Nephron (organoid): ENCODE results near the gene KRTAP4-8.
"Not testable (repeated sequence)": the region's sequence is repeated elsewhere in the genome, so short reads cannot be mapped to it uniquely, and the experiment has no call there.

Experiments used
- H3K27ac Mint-ChIP-seq, 3 experiments: 2 replicates each; pipeline ENCODE4 v1.8.0; 2020; ENCODE audit warnings: mixed read lengths in 3 of 3, mild to moderate bottlenecking in 2 of 3, moderate library complexity in 1 of 3
- H3K27me3 Mint-ChIP-seq: 2 replicates; pipeline ENCODE4 v1.8.0; 2021; ENCODE audit warnings: low read depth, mild to moderate bottlenecking, moderate library complexity, mixed read lengths
- H3K36me3 Mint-ChIP-seq: 2 replicates; pipeline ENCODE4 v1.8.0; 2020; ENCODE audit warnings: low read depth, mixed read lengths
- H3K4me1 Mint-ChIP-seq: 2 replicates; pipeline ENCODE4 v1.8.0; 2020; ENCODE audit warnings: mixed read lengths
- H3K4me3 Mint-ChIP-seq, 3 experiments: 2 replicates each; pipeline ENCODE4 v1.8.0; 2020; ENCODE audit warnings: mild to moderate bottlenecking in 3 of 3, mixed read lengths in 3 of 3, moderate library complexity in 2 of 3
- H3K9me3 Mint-ChIP-seq: 2 replicates; pipeline ENCODE4 v1.8.0; 2020; ENCODE audit warnings: mixed read lengths
- TF ChIP-seq, protein P1 (sequence below), 3 experiments: fragments of 200-600 bp; sonication (generic); IDR thresholded peaks; one replicate each; pipeline ENCODE4 v1.5.0; 2021; ENCODE audit warnings: antibody characterized with exemption in 3 of 3; ENCODE audit not compliant: unreplicated experiment in 3 of 3

The KRTAP4-8 gene

DNA sequence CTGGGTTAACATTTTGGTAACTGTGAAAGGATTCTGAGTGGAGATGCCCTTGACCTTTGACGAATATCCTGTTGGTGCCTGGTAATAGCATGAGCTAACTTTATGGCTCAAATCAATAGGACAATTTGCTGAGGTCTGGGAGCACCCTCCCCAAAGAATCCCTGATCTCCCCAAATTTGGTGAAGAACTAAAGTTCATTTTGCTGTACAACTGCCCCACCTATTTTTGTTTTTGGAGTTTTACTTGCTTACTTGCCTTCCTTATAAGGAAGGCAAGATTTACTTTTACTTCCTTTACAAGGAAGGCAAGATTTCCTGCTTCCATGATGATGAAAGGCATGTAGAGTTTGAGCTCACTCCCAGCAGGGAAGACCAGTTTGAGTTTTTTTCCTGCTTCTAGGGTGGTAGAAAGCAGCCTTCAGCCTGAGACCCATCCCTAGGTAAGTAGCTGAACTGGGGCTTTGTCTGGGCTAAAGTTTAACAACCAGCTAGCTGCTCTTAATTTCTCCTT, 10.1 kb upstream of the KRTAP4-8 start:
- Mint-ChIP-seq H3K36me3 (peaks cover 4% of the 10 kb centered on the region), H3K4me3 (no peak overlapping the region), H3K27ac (no peak overlapping the region), H3K27me3 (no peaks in the 10 kb centered on the region), H3K9me3 (peaks cover 19% of the 10 kb centered on the region), H3K4me1 (peaks cover 11% of the 10 kb centered on the region)
- TF ChIP-seq, protein P1, sequence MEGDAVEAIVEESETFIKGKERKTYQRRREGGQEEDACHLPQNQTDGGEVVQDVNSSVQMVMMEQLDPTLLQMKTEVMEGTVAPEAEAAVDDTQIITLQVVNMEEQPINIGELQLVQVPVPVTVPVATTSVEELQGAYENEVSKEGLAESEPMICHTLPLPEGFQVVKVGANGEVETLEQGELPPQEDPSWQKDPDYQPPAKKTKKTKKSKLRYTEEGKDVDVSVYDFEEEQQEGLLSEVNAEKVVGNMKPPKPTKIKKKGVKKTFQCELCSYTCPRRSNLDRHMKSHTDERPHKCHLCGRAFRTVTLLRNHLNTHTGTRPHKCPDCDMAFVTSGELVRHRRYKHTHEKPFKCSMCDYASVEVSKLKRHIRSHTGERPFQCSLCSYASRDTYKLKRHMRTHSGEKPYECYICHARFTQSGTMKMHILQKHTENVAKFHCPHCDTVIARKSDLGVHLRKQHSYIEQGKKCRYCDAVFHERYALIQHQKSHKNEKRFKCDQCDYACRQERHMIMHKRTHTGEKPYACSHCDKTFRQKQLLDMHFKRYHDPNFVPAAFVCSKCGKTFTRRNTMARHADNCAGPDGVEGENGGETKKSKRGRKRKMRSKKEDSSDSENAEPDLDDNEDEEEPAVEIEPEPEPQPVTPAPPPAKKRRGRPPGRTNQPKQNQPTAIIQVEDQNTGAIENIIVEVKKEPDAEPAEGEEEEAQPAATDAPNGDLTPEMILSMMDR (IDR thresholded peaks at IDR 0.05; ENCODE audit: unreplicated experiment in 3 of 3), result no peak

DNA sequence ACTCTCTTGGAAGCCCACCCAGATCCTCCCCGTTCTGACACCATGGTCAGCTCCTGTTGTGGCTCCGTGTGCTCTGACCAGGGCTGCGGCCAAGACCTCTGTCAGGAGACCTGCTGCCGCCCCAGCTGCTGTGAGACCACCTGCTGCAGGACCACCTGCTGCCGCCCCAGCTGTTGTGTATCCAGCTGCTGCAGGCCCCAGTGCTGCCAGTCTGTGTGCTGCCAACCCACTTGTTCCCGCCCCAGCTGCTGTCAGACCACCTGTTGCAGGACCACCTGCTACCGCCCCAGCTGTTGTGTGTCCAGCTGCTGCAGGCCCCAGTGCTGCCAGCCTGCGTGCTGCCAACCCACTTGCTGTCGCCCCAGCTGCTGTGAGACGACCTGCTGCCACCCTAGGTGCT, 7.4 kb upstream of the KRTAP4-8 start, which contains the start of gene KRTAP4-9:
KRTAP4-9 (plus strand) TSS at position 43 of the 400 bp plus-strand sequence; CDS start at position 43, 0 bp downstream.
- not testable (repeated sequence) for H3K27me3 Mint-ChIP-seq, H3K36me3 Mint-ChIP-seq
- H3K9me3 Mint-ChIP-seq, result peaks cover 14% of the 10 kb centered on the region

DNA sequence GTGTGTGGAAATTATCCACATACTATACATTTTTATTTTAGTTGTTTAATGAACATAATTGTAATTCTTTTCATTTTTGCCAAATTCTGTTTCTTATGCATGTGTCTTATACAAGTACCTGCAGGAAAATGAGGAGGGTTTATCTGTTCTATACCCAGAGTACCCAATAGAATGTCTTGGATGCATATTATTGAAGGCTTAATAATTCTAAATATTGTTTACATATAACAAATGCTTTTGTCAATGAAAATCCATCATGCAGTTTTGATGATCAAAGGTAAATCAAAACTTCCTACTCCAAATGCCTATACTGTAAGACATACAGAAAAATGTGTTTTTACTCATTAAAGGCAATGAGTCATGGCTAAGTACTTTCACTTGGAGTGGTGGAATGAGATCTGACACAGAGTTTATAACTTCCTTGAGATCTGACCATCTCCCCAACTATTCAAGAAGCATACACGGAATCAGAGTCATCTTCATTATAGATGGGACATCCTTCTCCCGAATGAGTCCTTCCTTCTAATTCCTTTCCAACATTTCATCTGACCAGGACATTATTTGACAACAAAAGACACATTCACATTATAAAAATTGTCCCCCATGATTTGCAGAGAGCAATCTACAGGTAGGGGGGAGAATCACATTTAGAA, 6.6 kb upstream of the KRTAP4-8 start:
- not testable (repeated sequence) for H3K4me3 Mint-ChIP-seq, H3K9me3 Mint-ChIP-seq, H3K36me3 Mint-ChIP-seq, H3K27me3 Mint-ChIP-seq, H3K27ac Mint-ChIP-seq
- peaks cover 31% of the 10 kb centered on the region for H3K4me1 Mint-ChIP-seq

More for the DNA sequence above, 7.4 kb upstream of the KRTAP4-8 start, which contains the start of gene KRTAP4-9:
- not testable (repeated sequence) for H3K27ac Mint-ChIP-seq, H3K4me3 Mint-ChIP-seq
- H3K4me1 Mint-ChIP-seq, result peaks cover 23% of the 10 kb centered on the region

DNA sequence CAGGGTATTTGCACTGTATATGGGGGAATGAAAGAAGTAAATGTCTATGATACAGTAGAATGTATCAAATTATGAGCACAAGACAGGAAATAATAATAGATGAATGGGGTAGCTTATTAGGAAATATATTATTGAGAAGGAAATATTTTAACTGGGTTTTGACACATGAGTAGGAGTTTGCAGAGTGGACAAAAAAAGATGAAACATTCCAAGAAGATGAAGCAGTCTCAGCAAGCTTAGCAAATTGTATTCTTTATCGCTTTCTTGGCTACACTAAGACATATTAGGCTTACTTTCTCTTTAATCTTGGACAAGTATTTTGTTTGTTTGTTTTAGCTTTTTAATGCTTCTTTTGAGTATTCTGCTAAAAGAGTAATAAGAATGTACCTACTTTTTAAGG, 6.0 kb upstream of the KRTAP4-8 start:
- TF ChIP-seq, protein P1 (IDR thresholded peaks at IDR 0.05; ENCODE audit: unreplicated experiment in 3 of 3), result no peak
- Mint-ChIP-seq H3K4me1 (peaks cover 32% of the 10 kb centered on the region), H3K4me3 (no peak overlapping the region), H3K27ac (peak overlapping the region; percentile 5 to 91 (median 56)), H3K9me3 (peaks cover 8% of the 10 kb centered on the region), H3K36me3 (no peaks in the 10 kb centered on the region), H3K27me3 (no peaks in the 10 kb centered on the region)

DNA sequence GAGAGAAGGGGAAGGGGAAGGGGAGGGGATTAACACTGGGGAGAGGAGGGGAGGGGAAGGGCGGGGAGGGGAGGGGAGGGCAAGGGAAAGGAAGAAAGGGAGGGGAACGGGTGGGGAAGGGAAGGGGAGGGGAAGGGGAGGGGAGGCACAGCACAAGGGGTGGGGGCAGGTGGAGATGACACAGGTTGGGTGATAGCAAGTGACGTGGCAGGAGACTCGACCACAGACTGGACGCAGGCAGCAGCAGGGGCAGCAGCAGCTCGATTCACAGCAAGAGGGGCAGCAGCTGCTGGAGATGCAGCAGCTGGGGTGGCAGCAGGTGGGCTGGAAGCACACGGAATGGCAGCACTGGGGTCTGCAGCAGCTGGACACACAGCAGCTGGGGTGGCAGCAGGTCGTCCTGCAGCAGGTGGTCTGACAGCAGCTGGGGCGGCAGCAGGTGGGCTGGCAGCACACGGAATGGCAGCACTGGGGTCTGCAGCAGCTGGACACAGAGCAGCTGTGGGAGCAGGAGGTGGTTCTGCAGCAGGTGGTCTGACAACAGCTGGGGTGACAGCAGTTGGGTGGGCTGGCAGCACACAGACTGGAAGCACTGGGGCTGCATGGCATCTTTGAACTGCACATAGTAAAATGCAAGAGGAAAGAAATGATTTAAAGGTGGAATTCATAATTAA, 3.8 kb upstream of the KRTAP4-8 start, which contains the start of gene KRTAP4-16:
KRTAP4-16 (minus strand) TSS at position 624 of the 674 bp plus-strand sequence; CDS start at position 624, 0 bp downstream.
- Mint-ChIP-seq H3K9me3 (no peaks in the 10 kb centered on the region), H3K4me3 (no peak within 1 kb of the TSS), H3K36me3 (no peaks in the 10 kb centered on the region), H3K4me1 (peaks cover 38% of the 10 kb centered on the region), H3K27me3 (peaks cover 7% of the 10 kb centered on the region), H3K27ac (peak within 1 kb of the TSS in 2 of 3 experiments; percentile 56 to 91)
- TF ChIP-seq, protein P1 (IDR thresholded peaks at IDR 0.05; ENCODE audit: unreplicated experiment in 3 of 3), result no peak

DNA sequence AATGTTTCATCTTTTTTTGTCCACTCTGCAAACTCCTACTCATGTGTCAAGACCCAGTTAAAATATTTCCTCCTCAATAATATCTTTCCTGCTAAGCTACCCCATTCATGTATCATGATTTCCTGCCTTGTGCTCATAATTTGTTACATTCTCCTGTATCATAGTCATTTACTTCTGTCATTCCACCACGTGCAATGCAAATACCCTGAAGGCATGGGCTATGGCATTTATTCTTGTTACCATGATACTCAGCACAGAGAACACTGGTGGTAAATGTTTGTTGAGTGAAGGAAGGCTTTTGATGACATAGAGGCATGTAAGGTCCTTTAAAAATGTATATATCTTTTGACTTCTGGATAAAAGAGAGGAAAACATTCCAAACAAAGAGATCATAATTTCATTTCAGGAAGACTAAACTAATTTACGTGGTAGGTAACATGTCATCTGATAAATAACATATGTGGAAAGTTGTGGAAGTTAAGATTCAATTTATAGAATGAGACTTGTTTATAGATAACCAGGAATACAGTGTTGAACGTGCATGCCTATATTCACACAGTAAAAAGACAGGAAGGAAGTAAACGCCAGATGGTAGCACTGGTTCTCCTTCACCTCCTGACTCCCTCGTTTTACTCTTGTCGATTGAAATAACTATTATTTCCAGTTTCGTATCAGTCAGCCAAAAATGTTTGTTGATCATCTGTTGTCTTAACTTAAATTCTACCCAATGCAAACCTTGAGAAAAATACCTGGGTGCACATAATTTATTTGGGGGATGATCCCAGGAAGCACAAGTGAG, 1.9 kb upstream of the KRTAP4-8 start:
- Mint-ChIP-seq H3K27ac (peak overlapping the region; percentile 69 to 74 (median 72)), H3K27me3 (peaks cover 11% of the 10 kb centered on the region), H3K4me1 (peaks cover 38% of the 10 kb centered on the region), H3K4me3 (peak overlapping the region in 1 of 3 experiments; percentile 5)
- not testable (repeated sequence) for H3K9me3 Mint-ChIP-seq, H3K36me3 Mint-ChIP-seq

DNA sequence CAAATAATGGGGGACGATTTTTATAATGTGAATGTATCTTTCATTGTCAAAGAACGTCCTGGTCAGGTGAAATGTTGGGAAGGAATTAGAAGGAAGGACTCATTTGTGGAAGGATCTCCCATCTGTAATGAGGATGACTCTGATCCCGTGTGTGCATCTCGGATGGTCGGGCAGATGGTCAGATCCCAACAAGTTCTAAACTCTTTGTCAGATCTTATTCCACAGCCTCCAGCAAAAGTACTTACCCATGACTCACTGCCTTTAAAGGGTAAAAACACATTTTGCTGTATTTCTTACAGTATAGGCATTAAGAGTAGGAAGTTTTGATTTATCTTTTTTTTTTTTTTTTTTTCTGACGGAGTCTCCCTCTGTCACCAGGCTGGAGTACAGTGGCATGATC, 539 bp upstream of the KRTAP4-8 start:
- no peaks in the 10 kb centered on the region for H3K36me3 Mint-ChIP-seq
- peaks cover 11% of the 10 kb centered on the region for H3K27me3 Mint-ChIP-seq
- no peak overlapping the region for H3K4me3 Mint-ChIP-seq
- peak overlapping the region in 1 of 3 experiments; percentile 13 for H3K27ac Mint-ChIP-seq
- peaks cover 32% of the 10 kb centered on the region for H3K4me1 Mint-ChIP-seq
- TF ChIP-seq, protein P1 (IDR thresholded peaks at IDR 0.05; ENCODE audit: unreplicated experiment in 3 of 3), result no peak
- H3K9me3 Mint-ChIP-seq, result peaks cover 5% of the 10 kb centered on the region
